H9 (cell line): ENCODE results near the gene KBTBD8. TPM values are rescaled to one million over a fixed set of nuclear protein-coding genes. Genes with fewer than 3 reads are reported as not detected.

Experiments
- DNase-seq: peaks from one replicate; pipeline ENCODE4 v3.0.0-alpha.2; 2017
- H2AFZ ChIP-seq: one replicate; pipeline ENCODE4 v1.6.1; 2013; ENCODE audit warnings: mild to moderate bottlenecking, low read length, control low read depth, moderate library complexity
- H2AK5ac ChIP-seq: 2 replicates; pipeline ENCODE4 v1.6.1; 2013; ENCODE audit warnings: low read length, control low read depth, mixed read lengths; ENCODE audit not compliant: insufficient read length
- H2BK120ac ChIP-seq: one replicate; pipeline ENCODE4 v1.6.1; 2013; ENCODE audit warnings: low read depth, mild to moderate bottlenecking, low read length, control low read depth, inconsistent platforms; ENCODE audit not compliant: poor library complexity, severe bottlenecking
- H2BK12ac ChIP-seq: 2 replicates; pipeline ENCODE4 v1.6.1; 2013; ENCODE audit warnings: low read length, control low read depth, mixed read lengths, low read depth; ENCODE audit not compliant: insufficient read length
- H2BK15ac ChIP-seq: 2 replicates; pipeline ENCODE4 v1.6.1; 2013; ENCODE audit warnings: low read depth, low read length, control low read depth
- H2BK20ac ChIP-seq: one replicate; pipeline ENCODE4 v1.6.1; 2013; ENCODE audit warnings: low read depth, mild to moderate bottlenecking, low read length, control low read depth, inconsistent platforms; ENCODE audit not compliant: poor library complexity, severe bottlenecking
- H2BK5ac ChIP-seq: 2 replicates; pipeline ENCODE4 v1.6.1; 2013; ENCODE audit warnings: low read length, control low read depth, mixed read lengths; ENCODE audit not compliant: insufficient read length
- H3K14ac ChIP-seq: 2 replicates; pipeline ENCODE4 v1.6.1; 2013; ENCODE audit warnings: low read length, control low read depth; ENCODE audit not compliant: insufficient read depth
- H3K18ac ChIP-seq: 2 replicates; pipeline ENCODE4 v1.6.1; 2013; ENCODE audit warnings: low read depth, mild to moderate bottlenecking, mixed read lengths, low read length, control low read depth; ENCODE audit not compliant: insufficient read length
- H3K23ac ChIP-seq: 2 replicates; pipeline ENCODE4 v1.6.1; 2013; ENCODE audit warnings: low read length, control low read depth, mixed read lengths, low read depth; ENCODE audit not compliant: insufficient read length
- H3K23me2 ChIP-seq: 2 replicates; pipeline ENCODE4 v1.6.1; 2013; ENCODE audit warnings: low read depth, mild to moderate bottlenecking, mixed read lengths, low read length, control low read depth; ENCODE audit not compliant: insufficient read length, poor library complexity, severe bottlenecking
- H3K27ac ChIP-seq: 2 replicates; pipeline ENCODE4 v1.5.1; 2013; ENCODE audit warnings: low read length, control low read depth, mixed read lengths, low read depth; ENCODE audit not compliant: insufficient read length
- H3K27me3 ChIP-seq: 2 replicates; pipeline ENCODE4 v1.6.1; 2013; ENCODE audit warnings: low read length, control low read depth, inconsistent platforms; ENCODE audit not compliant: insufficient read depth
- H3K4ac ChIP-seq: 2 replicates; pipeline ENCODE4 v1.6.1; 2013; ENCODE audit warnings: low read depth, mild to moderate bottlenecking, control low read depth, inconsistent platforms, low read length, moderate library complexity
- H3K4me1 ChIP-seq: 2 replicates; pipeline ENCODE4 v1.6.1; 2013; ENCODE audit warnings: low read length, control low read depth, inconsistent platforms; ENCODE audit not compliant: insufficient read depth
- H3K4me2 ChIP-seq: 2 replicates; pipeline ENCODE4 v1.6.1; 2013; ENCODE audit warnings: low read length, control low read depth, mixed read lengths; ENCODE audit not compliant: insufficient read length, insufficient read depth
- H3K56ac ChIP-seq: 2 replicates; pipeline ENCODE4 v1.6.1; 2013; ENCODE audit warnings: low read depth, mild to moderate bottlenecking, mixed read lengths, low read length, control low read depth; ENCODE audit not compliant: insufficient read length
- H3K79me1 ChIP-seq: 2 replicates; pipeline ENCODE4 v1.6.1; 2013; ENCODE audit warnings: low read depth, mild to moderate bottlenecking, moderate library complexity, low read length, control low read depth, inconsistent platforms; ENCODE audit not compliant: insufficient read depth, poor library complexity, severe bottlenecking
- H3K79me2 ChIP-seq: 2 replicates; pipeline ENCODE4 v1.6.1; 2013; ENCODE audit warnings: low read length, control low read depth, inconsistent platforms; ENCODE audit not compliant: insufficient read depth
- H3K9ac ChIP-seq: 2 replicates; pipeline ENCODE4 v1.6.1; 2013; ENCODE audit warnings: low read length, control low read depth, mixed read lengths; ENCODE audit not compliant: insufficient read length; ENCODE audit errors: extremely low read depth
- H3K9me3 ChIP-seq: one replicate; pipeline ENCODE4 v1.6.1; 2013; ENCODE audit warnings: low read depth, low read length, inconsistent platforms; ENCODE audit not compliant: control insufficient read depth
- H3T11ph ChIP-seq: one replicate; pipeline ENCODE4 v1.6.1; 2013; ENCODE audit warnings: mild to moderate bottlenecking, low read length, control low read depth, inconsistent platforms
- H4K20me1 ChIP-seq: one replicate; pipeline ENCODE4 v1.6.1; 2013; ENCODE audit not compliant: control insufficient read depth, insufficient read length, insufficient read depth
- H4K5ac ChIP-seq: 2 replicates; pipeline ENCODE4 v1.6.1; 2013; ENCODE audit warnings: low read depth, mild to moderate bottlenecking, mixed read lengths, low read length, control low read depth; ENCODE audit not compliant: insufficient read length
- H4K8ac ChIP-seq: replicated peaks from 2 replicates; pipeline ENCODE4 v1.6.1; 2013; ENCODE audit warnings: low read length, control low read depth, mixed read lengths, low read depth; ENCODE audit not compliant: insufficient read length
- H4K91ac ChIP-seq: 2 replicates; pipeline ENCODE4 v1.6.1; 2013; ENCODE audit warnings: low read depth, mild to moderate bottlenecking, moderate library complexity, mixed read lengths, low read length, control low read depth; ENCODE audit not compliant: insufficient read length
- H3K27ac Mint-ChIP-seq, 3 experiments: 2 replicates in 2 of 3; 3 replicates in 1 of 3; pipeline ENCODE4 v1.8.0; 2020 to 2021; ENCODE audit warnings: mixed read lengths in 3 of 3, mild to moderate bottlenecking in 1 of 3, moderate library complexity in 1 of 3
- H3K27me3 Mint-ChIP-seq: 2 replicates; pipeline ENCODE4 v1.8.0; 2021; ENCODE audit warnings: low read depth, mild to moderate bottlenecking, moderate library complexity, mixed read lengths
- H3K36me3 Mint-ChIP-seq, 3 experiments: 2 replicates in 2 of 3; 3 replicates in 1 of 3; pipeline ENCODE4 v1.8.0; 2020 to 2021; ENCODE audit warnings: low read depth in 3 of 3, mixed read lengths in 3 of 3; ENCODE audit not compliant: insufficient read depth in 1 of 3
- H3K4me1 Mint-ChIP-seq, 2 experiments: 2 replicates each; pipeline ENCODE4 v1.8.0; 2020; ENCODE audit warnings: mixed read lengths in 2 of 2
- H3K4me3 Mint-ChIP-seq, 2 experiments: 2 replicates in 1 of 2; 3 replicates in 1 of 2; pipeline ENCODE4 v1.8.0; 2020 to 2021; ENCODE audit warnings: mild to moderate bottlenecking in 2 of 2, mixed read lengths in 2 of 2, moderate library complexity in 1 of 2
- H3K9me3 Mint-ChIP-seq, 2 experiments: 2 replicates in 1 of 2; 3 replicates in 1 of 2; pipeline ENCODE4 v1.8.0; 2020; ENCODE audit warnings: mild to moderate bottlenecking in 2 of 2, mixed read lengths in 2 of 2, moderate library complexity in 1 of 2
- WGBS: extraction: QIAGEN DNeasy Blood & Tissue Kit; methylation state at CpG from one replicate; pipeline ENCODE4 v1.1.7; 2013; ENCODE audit warnings: missing lambda C conversion rate, low lambda C conversion rate, mixed read lengths; ENCODE audit not compliant: insufficient read length; ENCODE audit errors: extremely low coverage; 5-methylcytosine and 5-hydroxymethylcytosine counted together
- total RNA-seq: library from RNA; stranded (reverse); gene quantifications from 2 replicates; pipeline ENCODE4 v1.2.1, GENCODE V29; 2021
- TF ChIP-seq, protein P1 (sequence below): fragments of 200-600 bp; sonication (generic); conservative IDR thresholded peaks from 3 replicates; pipeline ENCODE4 v1.8.0; 2021; ENCODE audit warnings: antibody characterized with exemption, mild to moderate bottlenecking

KBTBD8 gene
- total RNA-seq, 1 experiment from 2014 or later, result 16.7 TPM

DNA sequence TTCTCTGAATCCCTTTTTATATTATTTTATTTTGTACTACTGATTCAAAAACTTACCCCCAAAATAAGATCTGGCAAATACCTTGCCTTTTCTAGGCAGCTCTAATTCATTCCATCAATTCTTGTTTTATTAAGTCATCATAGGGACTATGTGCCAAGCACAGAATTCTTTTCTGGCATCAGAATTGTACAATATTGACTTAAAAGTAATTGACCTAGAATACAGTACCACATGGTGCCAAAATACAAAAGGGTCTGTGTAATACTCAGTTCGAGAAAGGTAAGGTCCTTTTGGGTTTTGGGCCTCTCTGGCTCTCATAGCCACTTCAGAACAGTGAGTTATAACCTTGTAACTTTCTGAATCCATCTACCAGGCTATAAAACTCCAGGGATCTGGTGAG, 46.2 kb downstream of the KBTBD8 start:
- H3K27ac ChIP-seq, result no peak overlapping the region
- no peak overlapping the region for H3T11ph ChIP-seq
- no peaks in the 10 kb centered on the region; the same call in 1 of the 2 replicates for H3K4me1 ChIP-seq
- WGBS, result no CpG with 5 or more reads among the region's 1 CpG
- no peak overlapping the region for H4K8ac ChIP-seq
- no peak overlapping the region for H3K14ac ChIP-seq
- no peak overlapping the region for H2BK5ac ChIP-seq
- H3K27ac Mint-ChIP-seq, result no peak overlapping the region
- no peaks in the 10 kb centered on the region; a peak in 2 of 5 replicates for H3K9me3 Mint-ChIP-seq
- no peaks in the 10 kb centered on the region for H3K27me3 ChIP-seq
- H3K4me3 Mint-ChIP-seq, result no peak overlapping the region
- H3K9ac ChIP-seq, result no peak overlapping the region
- no peak overlapping the region for H2BK12ac ChIP-seq
- H2BK15ac ChIP-seq, result no peak overlapping the region
- H3K9me3 ChIP-seq, result no peaks in the 10 kb centered on the region
- no peaks in the 10 kb centered on the region; a peak in 2 of 7 replicates for H3K36me3 Mint-ChIP-seq
- no peaks in the 10 kb centered on the region for H3K79me2 ChIP-seq
- no peak overlapping the region for H2BK120ac ChIP-seq
- peaks cover 10 to 14% of the 10 kb centered on the region in 2 experiments for H3K4me1 Mint-ChIP-seq
- H3K23me2 ChIP-seq, result no peaks in the 10 kb centered on the region
- H3K4ac ChIP-seq, result no peak overlapping the region
- no peaks in the 10 kb centered on the region for H3K79me1 ChIP-seq
- no peak overlapping the region for H2BK20ac ChIP-seq
- no peak for DNase-seq
- H2AK5ac ChIP-seq, result no peak overlapping the region
- TF ChIP-seq, protein P1, sequence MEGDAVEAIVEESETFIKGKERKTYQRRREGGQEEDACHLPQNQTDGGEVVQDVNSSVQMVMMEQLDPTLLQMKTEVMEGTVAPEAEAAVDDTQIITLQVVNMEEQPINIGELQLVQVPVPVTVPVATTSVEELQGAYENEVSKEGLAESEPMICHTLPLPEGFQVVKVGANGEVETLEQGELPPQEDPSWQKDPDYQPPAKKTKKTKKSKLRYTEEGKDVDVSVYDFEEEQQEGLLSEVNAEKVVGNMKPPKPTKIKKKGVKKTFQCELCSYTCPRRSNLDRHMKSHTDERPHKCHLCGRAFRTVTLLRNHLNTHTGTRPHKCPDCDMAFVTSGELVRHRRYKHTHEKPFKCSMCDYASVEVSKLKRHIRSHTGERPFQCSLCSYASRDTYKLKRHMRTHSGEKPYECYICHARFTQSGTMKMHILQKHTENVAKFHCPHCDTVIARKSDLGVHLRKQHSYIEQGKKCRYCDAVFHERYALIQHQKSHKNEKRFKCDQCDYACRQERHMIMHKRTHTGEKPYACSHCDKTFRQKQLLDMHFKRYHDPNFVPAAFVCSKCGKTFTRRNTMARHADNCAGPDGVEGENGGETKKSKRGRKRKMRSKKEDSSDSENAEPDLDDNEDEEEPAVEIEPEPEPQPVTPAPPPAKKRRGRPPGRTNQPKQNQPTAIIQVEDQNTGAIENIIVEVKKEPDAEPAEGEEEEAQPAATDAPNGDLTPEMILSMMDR, result no peak
- H3K18ac ChIP-seq, result no peak overlapping the region
- no peak overlapping the region for H4K5ac ChIP-seq
- H3K4me2 ChIP-seq, result no peak overlapping the region
- H4K20me1 ChIP-seq, result no peaks in the 10 kb centered on the region
- no peak overlapping the region for H3K56ac ChIP-seq
- H3K27me3 Mint-ChIP-seq, result no peaks in the 10 kb centered on the region; the same call in 1 of the 2 replicates
- H3K23ac ChIP-seq, result no peak overlapping the region
- no peak overlapping the region for H2AFZ ChIP-seq
- H4K91ac ChIP-seq, result no peak overlapping the region
